ENCODE results near the gene CPA1.

Gene CPA1

DNA sequence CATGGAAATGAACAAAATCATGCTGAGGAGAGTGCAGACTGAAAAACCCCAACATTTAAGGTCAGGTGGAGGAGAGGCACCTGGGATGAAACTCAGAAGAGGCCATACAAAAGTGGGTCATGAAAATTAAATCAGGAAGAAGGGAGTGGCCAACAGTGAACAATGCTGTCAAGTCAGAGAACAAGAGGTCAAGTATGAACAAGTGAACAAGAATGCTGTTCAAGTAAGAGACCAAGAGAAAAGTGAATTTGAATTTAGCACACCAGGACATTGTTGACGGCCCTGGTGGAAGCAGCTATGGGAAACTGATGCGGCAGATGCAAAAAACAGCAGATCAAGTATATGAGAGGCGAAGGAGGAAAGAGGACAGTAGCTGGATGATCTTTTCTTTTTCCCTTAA, 52.6 kb downstream of the CPA1 start:
- Histone ChIP-seq H3K4me2 (ENCODE audit: insufficient read depth, low read length) (no peak overlapping the region), H2AFZ (ENCODE audit: low read depth, low read length) (no peak overlapping the region), H3K9ac (ENCODE audit: low read depth, low read length) (no peak overlapping the region), H3K4me1 (ENCODE audit: insufficient read depth, low read length) (peaks cover 17% of the 10 kb centered on the region), H3K4me3 (ENCODE audit: low read depth in 1 of 2, low read length in 2 of 2) (no peak overlapping the region), H4K20me1 (ENCODE audit: insufficient read depth, low read length) (no peaks in the 10 kb centered on the region), H3K79me2 (ENCODE audit: insufficient read depth, low read length) (peaks cover 4% of the 10 kb centered on the region; the same call in 1 of the 2 replicates), H3K9me3 (ENCODE audit: insufficient read depth, low read length, severe bottlenecking) (no peaks in the 10 kb centered on the region), H3K36me3 (ENCODE audit: insufficient read depth, low read length) (no peaks in the 10 kb centered on the region), H3K27ac (ENCODE audit: low read length) (no peak overlapping the region), H3K27me3 (ENCODE audit: insufficient read depth, low read length, poor library complexity) (no peaks in the 10 kb centered on the region)
- ATAC-seq (ENCODE audit: insufficient read depth, low read depth) (no peak), DNase-seq (no peak)
- no peak for TF ChIP-seq EZH2 (IDR thresholded peaks at IDR 0.05; ENCODE audit: borderline replicate concordance, low read depth, low read length, severe bottlenecking)
- TF ChIP-seq, protein P1, sequence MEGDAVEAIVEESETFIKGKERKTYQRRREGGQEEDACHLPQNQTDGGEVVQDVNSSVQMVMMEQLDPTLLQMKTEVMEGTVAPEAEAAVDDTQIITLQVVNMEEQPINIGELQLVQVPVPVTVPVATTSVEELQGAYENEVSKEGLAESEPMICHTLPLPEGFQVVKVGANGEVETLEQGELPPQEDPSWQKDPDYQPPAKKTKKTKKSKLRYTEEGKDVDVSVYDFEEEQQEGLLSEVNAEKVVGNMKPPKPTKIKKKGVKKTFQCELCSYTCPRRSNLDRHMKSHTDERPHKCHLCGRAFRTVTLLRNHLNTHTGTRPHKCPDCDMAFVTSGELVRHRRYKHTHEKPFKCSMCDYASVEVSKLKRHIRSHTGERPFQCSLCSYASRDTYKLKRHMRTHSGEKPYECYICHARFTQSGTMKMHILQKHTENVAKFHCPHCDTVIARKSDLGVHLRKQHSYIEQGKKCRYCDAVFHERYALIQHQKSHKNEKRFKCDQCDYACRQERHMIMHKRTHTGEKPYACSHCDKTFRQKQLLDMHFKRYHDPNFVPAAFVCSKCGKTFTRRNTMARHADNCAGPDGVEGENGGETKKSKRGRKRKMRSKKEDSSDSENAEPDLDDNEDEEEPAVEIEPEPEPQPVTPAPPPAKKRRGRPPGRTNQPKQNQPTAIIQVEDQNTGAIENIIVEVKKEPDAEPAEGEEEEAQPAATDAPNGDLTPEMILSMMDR (IDR thresholded peaks at IDR 0.05; ENCODE audit: borderline replicate concordance, extremely low read depth, low read length, poor library complexity, severe bottlenecking), result no peak

DNA sequence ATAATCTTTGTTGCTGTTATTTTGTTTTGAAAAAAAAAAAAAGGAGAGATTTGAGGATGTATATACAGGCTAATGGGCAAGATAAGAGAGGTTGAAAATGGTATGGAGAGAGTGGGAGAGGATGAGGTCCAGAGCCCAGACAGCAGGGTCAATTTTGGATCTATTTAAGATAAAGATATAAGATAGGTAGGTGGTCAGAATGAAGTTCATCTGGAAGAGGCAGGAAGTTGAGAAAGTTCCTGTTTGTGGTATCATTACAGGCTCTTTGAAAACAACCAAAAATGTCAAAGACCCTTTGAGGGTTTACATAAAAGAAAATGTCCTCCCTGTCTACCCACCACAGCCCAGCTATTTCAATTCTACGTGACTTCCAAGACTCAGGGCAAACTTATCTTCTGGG, 53.0 kb downstream of the CPA1 start:
- ATAC-seq (ENCODE audit: insufficient read depth, low read depth) (peak; percentile 52; the same call in 2 of the 3 replicates), DNase-seq (no peak)
- Histone ChIP-seq H3K4me1 (ENCODE audit: insufficient read depth, low read length) (peaks cover 17% of the 10 kb centered on the region), H3K4me2 (ENCODE audit: insufficient read depth, low read length) (no peak overlapping the region), H2AFZ (ENCODE audit: low read depth, low read length) (no peak overlapping the region), H4K20me1 (ENCODE audit: insufficient read depth, low read length) (no peaks in the 10 kb centered on the region), H3K9ac (ENCODE audit: low read depth, low read length) (no peak overlapping the region), H3K9me3 (ENCODE audit: insufficient read depth, low read length, severe bottlenecking) (no peaks in the 10 kb centered on the region), H3K4me3 (ENCODE audit: low read depth in 1 of 2, low read length in 2 of 2) (no peak overlapping the region), H3K79me2 (ENCODE audit: insufficient read depth, low read length) (peaks cover 4% of the 10 kb centered on the region; the same call in 1 of the 2 replicates), H3K27ac (ENCODE audit: low read length) (0 out of 2 replicates have a peak overlapping the region, but pooled peaks have one; percentile 30), H3K27me3 (ENCODE audit: insufficient read depth, low read length, poor library complexity) (no peaks in the 10 kb centered on the region), H3K36me3 (ENCODE audit: insufficient read depth, low read length) (no peaks in the 10 kb centered on the region)
- TF ChIP-seq, protein P1 (IDR thresholded peaks at IDR 0.05; ENCODE audit: borderline replicate concordance, extremely low read depth, low read length, poor library complexity, severe bottlenecking), result no peak
- no peak for TF ChIP-seq EZH2 (IDR thresholded peaks at IDR 0.05; ENCODE audit: borderline replicate concordance, low read depth, low read length, severe bottlenecking)

DNA sequence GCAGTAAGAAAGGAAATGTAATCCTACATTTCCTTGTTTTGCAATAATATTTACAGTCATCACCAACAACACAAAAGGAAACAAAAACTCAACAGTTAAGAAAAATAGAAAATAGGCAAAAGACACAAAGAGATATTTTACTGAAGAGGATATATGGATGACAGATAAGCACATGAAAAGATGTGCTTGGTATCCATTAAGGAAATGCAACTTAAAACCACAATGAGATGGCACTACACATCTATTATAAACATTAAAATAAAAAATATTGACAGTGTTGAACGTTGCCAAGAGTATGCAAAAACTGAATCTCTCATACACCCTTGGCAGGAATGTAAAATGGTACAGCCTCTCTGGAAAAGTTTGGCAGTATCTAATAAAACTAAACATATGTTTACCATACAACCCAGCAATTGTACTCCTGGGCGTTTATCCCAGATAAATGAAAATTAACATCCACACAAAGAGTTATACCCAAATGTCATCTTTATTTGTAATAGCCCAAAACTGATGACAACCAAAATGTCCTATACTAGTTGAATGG, 55.1 kb downstream of the CPA1 start:
- H3K4me1 ChIP-seq (ENCODE audit: insufficient read depth, low read length), result peaks cover 28% of the 10 kb centered on the region
- no peak for ATAC-seq (ENCODE audit: insufficient read depth, low read depth)
- H2AFZ ChIP-seq (ENCODE audit: low read depth, low read length), result no peak overlapping the region
- no peaks in the 10 kb centered on the region for H4K20me1 ChIP-seq (ENCODE audit: insufficient read depth, low read length)
- H3K9ac ChIP-seq (ENCODE audit: low read depth, low read length), result no peak overlapping the region
- no peaks in the 10 kb centered on the region for H3K9me3 ChIP-seq (ENCODE audit: insufficient read depth, low read length, severe bottlenecking)
- H3K27ac ChIP-seq (ENCODE audit: low read length), result no peak overlapping the region
- H3K4me2 ChIP-seq (ENCODE audit: insufficient read depth, low read length), result no peak overlapping the region
- H3K27me3 ChIP-seq (ENCODE audit: insufficient read depth, low read length, poor library complexity), result no peaks in the 10 kb centered on the region
- no peak overlapping the region for H3K4me3 ChIP-seq (ENCODE audit: low read depth in 1 of 2, low read length in 2 of 2)
- no peak for DNase-seq
- H3K79me2 ChIP-seq (ENCODE audit: insufficient read depth, low read length), result peaks cover 7% of the 10 kb centered on the region; the same call in 1 of the 2 replicates
- H3K36me3 ChIP-seq (ENCODE audit: insufficient read depth, low read length), result no peaks in the 10 kb centered on the region
- TF ChIP-seq, protein P1 (IDR thresholded peaks at IDR 0.05; ENCODE audit: borderline replicate concordance, extremely low read depth, low read length, poor library complexity, severe bottlenecking), result no peak
- no peak for TF ChIP-seq EZH2 (IDR thresholded peaks at IDR 0.05; ENCODE audit: borderline replicate concordance, low read depth, low read length, severe bottlenecking)
